Myocyte (in vitro differentiated cells): ENCODE measurements around the gene ABLIM2. TPM values are rescaled to one million over a fixed set of nuclear protein-coding genes. Genes with fewer than 3 reads are reported as not detected.
"Not testable (repeated sequence)": the region's sequence is repeated elsewhere in the genome, so short reads cannot be mapped to it uniquely, and the experiment has no call there.

Source experiments
- DNase-seq: peaks from one replicate; pipeline ENCODE4 v3.0.0-alpha.2; 2012; ENCODE audit warnings: low read depth
- total RNA-seq: library from RNA; depleted of rRNA; stranded (reverse); fragments of >200 nt; gene quantifications from 2 replicates; pipeline ENCODE4 v1.2.3, GENCODE V29; 2014

Gene ABLIM2
- total RNA-seq, 1 donor from 2014 or later: 4.0 TPM

GRCh38 chr4:7944599-7945220 lies 213.9 kb downstream of the ABLIM2 start:
- no peak for DNase-seq

- DNase-seq: not testable (repeated sequence)
Observed at GRCh38 chr4:7943688-7944087, 214.9 kb downstream of the ABLIM2 start.

GRCh38 chr4:7943211-7943610 lies 215.4 kb downstream of the ABLIM2 start:
- DNase-seq: no peak

- DNase-seq: no peak
Observed at GRCh38 chr4:7941965-7942496, 216.6 kb downstream of the ABLIM2 start.

GRCh38 chr4:7941111-7941964 lies 217.3 kb downstream of the ABLIM2 start:
- peak; percentile 57 for DNase-seq

GRCh38 chr4:7939377-7940108 lies 219.1 kb downstream of the ABLIM2 start, which contains the start of gene AFAP1:
AFAP1 (minus strand) TSS chr4:7939861; CDS start chr4:7872078, 67,783 bp downstream.
- DNase-seq: peak; percentile 92

GRCh38 chr4:7938609-7939376 lies 219.8 kb downstream of the ABLIM2 start:
- no peak for DNase-seq

GRCh38 chr4:7938266-7938608 lies 220.4 kb downstream of the ABLIM2 start:
- no peak for DNase-seq

- DNase-seq: no peak
Observed at GRCh38 chr4:7937006-7937405, 221.6 kb downstream of the ABLIM2 start.

- peak; percentile 88 for DNase-seq
Observed at GRCh38 chr4:7933651-7934510, 224.7 kb downstream of the ABLIM2 start.

- DNase-seq: no peak
Observed at GRCh38 chr4:7932287-7932686, 226.3 kb downstream of the ABLIM2 start.

- peak; percentile 84 for DNase-seq
Observed at GRCh38 chr4:7929118-7929951, 229.3 kb downstream of the ABLIM2 start.

GRCh38 chr4:7928711-7929110 lies 229.9 kb downstream of the ABLIM2 start:
- no peak for DNase-seq

GRCh38 chr4:7926822-7927221 lies 231.8 kb downstream of the ABLIM2 start:
- DNase-seq: no peak

GRCh38 chr4:7924570-7924969 lies 234.0 kb downstream of the ABLIM2 start:
- DNase-seq: peak; percentile 79

GRCh38 chr4:7924163-7924562 lies 234.4 kb downstream of the ABLIM2 start:
- DNase-seq: no peak

GRCh38 chr4:7922466-7922865 lies 236.1 kb downstream of the ABLIM2 start:
- DNase-seq: no peak

- no peak for DNase-seq
Observed at GRCh38 chr4:7918981-7919380, 239.6 kb downstream of the ABLIM2 start.

- DNase-seq: not testable (repeated sequence)
Observed at GRCh38 chr4:7918187-7918586, 240.4 kb downstream of the ABLIM2 start.
